GM19240 (cell line): ENCODE data around the gene CARD11.

Experiments used
- DNase-seq: peaks from one replicate; pipeline ENCODE4 v3.0.0; 2011; ENCODE audit warnings: low spot score; ENCODE audit not compliant: insufficient read length

The CARD11 gene

DNA sequence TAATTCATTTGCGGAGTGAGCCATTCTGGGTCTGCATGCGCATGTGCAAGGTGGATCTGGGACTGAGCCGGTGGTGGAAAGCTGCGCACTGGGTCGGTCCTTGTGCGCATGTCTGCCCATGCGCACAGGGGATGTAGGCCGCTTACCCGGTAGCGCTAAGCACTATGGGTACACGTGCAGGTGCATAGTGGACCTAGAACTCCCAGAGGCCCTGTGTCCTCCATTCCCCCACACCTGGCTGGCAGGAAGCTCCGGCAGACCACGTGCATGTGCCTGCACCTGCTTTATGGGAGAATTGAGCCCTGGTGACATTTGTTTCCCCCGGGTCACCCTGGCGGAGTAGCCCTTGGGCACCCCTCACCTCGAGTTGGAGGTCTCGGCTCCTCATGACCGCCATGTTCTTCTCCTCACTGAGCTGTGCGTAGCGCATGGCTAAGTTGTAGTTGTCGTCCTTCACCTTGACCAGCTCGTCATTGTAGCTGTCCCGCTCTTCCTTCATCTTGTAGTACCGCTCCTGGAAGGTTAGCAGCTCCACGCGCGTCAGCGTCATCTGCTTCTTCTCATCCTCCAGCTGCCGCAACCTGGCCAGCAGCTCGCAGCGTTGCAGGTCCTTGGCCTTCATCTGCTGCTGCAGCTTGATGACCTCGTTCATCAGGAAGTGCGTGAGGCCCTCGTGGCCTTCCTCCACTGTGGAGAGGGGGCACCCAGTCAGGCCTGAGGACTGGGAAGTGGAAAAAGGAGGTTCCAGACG is 99.6 kb downstream of the CARD11 start:
- no peak for DNase-seq

- no peak for DNase-seq
Measured at GRCh38 chr7:2941216-2941859, 102.3 kb downstream of the CARD11 start.

- DNase-seq = no peak
Measured at GRCh38 chr7:2940466-2940865, 103.2 kb downstream of the CARD11 start.

- DNase-seq = no peak
Measured at GRCh38 chr7:2939193-2939885, 104.3 kb downstream of the CARD11 start.

- no peak for DNase-seq
Measured at GRCh38 chr7:2938514-2939192, 105.0 kb downstream of the CARD11 start.

DNA sequence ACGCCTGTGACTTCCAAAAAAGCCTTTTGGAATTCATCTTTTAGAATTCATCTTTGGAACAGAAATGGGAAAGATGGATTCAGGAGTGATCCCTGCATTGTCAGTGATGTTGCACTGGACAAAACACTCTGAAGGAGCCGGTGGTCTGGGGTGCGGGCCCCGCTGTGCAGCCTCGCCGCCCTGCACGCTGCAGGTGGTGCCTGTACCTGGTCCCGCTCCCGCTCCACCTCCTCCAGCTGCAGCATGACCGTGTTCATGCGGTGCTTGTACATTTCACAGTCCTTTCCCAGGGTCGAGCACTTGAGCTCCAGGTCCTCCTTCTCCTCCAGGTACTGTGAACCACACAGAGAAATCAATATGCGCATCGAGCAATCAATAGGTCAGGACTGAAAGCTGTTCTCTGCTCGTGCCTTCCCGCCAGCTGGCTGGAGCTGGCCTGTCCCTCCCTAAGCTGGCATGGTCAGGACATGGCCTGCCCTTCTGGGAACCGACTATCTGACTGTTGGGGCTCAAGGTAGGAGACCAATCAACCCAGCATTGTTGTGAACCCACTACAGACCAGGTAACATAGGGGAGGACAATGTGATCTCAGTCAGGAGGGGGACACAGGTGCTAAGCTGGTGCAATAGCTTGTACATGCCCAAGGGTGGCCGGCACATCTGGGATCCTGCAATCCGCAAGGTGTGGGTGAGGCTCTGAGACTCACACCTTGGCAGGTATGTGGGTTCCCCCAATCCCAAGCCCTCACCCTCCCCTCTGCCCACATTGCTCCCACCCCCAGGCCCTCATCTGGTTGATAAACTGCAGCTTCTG is 105.8 kb downstream of the CARD11 start:
- DNase-seq = no peak

GRCh38 chr7:2936891-2937580 is 106.6 kb downstream of the CARD11 start:
- DNase-seq = no peak

GRCh38 chr7:2936301-2936700 is 107.4 kb downstream of the CARD11 start:
- DNase-seq = no peak

DNA sequence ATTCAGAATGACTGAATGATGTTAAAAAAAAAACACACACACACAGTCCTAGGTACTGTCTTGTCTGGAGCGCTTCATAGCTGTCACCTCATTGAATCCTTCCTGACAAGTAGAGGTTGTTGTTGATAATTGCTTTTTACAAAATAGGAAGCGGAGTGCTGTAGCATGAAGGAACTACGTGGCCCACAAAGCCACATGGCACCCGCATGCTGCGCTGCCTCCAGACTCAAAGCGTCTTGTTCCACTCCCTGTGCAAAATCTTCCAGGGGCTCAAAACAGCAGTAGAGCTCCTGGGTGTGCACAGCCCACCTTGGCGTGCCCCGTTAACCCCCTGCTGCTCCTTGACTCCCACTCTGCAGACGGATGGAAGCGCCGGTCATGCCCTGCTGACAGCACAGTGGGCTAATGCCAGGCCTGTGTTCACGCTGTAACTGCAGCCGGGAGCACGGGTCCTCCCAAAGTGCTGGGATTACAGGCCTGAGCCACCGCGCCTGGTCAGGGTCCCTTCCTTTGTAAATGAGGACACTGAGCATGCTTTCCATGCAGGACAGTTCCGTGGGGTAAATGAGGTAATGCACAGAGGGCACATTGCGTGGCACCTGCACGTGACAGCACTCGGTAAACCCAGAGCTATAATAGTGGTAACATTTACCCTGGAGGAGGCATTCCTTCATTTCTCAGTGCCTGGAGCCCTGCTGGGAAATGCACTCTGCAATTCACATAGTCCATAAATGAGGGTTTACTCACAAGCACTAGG is 108.5 kb downstream of the CARD11 start:
- no peak for DNase-seq

GRCh38 chr7:2934211-2934731 is 109.4 kb downstream of the CARD11 start:
- DNase-seq = no peak

DNA sequence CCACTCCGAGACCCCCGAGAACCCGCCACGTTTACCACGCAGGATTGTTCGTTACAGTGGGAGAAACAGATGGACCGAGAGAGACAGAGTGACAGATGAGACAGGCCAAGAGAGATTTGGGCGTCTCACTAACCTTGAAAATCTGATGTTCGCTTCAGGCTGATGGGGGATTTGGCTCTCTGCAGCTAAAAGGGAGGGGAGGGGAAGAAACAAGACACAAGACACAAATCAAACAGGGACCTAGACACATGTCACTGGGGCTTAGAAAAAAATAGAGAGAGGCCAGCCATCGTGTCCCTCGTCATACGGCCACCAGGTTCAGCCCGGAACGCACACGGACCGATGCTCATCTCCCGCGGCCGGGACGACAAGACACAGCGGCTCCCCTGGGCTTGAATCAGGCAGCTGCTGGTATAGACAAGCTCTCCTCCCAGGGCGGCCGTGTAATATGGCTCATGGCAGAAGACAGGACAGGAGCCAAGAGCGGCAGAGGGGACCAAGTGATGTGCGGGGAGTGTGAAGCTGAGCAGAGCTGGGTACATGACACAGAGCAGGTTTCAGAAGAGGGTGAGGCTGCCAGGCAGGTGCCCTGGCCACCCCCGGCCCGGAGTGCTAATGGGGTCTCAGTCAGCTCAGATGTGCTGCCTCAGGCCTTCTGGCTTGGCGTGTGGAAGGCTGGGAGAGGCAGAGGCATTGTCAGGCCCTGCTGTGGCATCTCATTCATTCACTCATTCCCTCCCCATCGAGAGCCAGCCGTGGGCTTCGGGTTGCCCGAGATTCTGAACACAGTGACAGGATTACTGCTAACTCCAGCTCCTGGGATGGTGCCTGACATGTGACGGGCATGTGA is 111.0 kb downstream of the CARD11 start:
- DNase-seq = no peak

DNA sequence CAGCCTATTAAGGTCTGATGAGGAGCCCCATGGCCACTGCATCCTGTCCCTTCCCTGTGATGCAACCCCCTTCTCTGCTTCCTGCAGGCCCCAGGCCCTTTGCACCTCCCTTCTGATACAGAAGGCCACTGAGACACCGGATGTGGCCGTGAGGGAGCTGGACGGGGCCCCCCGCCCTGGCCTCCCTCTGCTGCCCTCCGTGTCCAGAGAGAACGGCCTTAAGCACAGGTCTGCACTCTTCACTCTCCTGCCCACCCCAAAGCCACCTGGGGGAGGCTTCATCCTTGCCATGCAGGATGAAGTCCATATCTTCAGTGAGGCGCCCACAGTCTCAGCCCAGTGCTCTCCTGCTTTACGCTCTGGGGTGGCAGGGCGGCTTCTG is 112.6 kb downstream of the CARD11 start:
- no peak for DNase-seq

DNA sequence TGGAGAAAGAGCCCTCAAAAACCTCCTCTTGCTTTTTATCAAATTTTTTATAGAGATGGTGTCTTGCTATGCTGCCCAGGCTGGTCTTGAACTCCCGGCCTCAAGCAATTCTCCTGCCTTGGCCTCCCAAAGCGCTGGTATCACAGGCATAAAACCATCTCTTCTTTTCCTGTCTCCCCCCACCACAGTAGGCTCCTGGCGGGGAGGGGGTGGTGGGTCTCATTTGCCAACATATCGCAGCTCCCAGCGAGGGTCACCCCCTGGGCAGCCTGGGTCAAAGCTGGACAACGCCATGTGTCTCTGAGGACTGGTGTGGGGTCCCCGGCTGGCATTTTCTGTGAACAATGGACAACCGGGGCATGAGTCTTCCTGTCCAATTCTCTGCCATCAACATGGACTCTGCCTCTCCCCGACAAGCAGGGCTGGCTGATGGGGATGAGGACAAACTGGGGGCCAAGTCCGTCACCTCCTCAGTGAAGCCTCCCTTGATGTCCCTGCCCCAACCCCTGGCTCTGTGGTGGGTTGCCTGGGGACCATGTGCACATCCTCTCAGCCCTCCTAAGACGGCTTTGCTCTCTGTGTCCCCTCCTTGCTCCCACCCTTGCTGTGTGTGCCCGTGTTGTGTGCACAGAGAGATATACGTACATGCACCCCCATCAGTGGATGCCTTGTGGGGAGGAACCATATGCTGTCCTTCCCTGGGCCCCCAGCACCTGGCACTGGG is 113.2 kb downstream of the CARD11 start:
- DNase-seq = no peak

DNA sequence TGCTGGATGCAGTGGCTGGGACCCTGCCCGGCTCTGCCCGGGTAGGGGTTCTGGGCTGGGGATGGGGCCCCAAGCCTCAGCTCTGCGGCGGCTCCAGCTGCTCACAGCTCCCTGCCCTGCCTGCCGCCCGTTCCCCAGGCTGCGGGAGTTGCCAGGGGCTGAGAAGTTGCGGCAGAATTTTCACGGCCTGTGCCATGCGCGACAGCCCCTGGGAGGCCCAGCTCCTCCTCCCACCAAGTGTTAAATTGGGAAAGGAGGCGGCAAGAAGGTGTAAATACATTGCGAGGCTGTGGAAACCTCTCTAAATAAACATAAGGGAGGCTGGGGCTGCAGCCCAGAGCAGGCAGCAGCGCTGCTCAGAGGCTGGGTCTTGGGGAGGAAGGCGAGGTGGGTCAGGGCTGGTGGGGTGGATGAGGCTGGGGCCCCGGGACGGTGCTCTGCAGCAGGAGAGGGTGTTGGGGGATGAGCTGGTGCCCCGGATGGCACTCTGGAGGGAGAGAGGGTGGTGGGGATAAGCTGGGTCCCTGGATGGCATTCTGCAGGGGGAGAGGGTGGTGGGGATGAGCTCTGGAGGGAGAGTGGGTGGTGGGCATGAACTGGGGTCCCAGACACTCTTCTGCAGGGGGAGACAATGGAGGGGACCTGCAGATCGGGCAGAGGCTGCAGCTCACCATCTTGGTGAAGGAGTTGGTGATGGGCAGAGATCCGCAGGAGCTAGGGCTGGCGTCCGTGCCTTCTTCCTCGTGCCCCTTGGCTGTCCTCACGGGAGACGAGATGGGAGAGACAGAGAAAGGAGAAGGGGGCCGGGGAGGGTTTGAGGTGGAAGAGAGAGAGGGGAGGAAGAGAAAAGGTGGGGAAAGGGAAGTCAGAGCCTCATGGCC is 114.1 kb downstream of the CARD11 start:
- no peak for DNase-seq

GRCh38 chr7:2928613-2929311 is 114.9 kb downstream of the CARD11 start:
- DNase-seq = no peak

GRCh38 chr7:2928256-2928612 is 115.4 kb downstream of the CARD11 start:
- DNase-seq = no peak
